ENCODE measurements around the gene POU2AF3.

Gene POU2AF3

DNA sequence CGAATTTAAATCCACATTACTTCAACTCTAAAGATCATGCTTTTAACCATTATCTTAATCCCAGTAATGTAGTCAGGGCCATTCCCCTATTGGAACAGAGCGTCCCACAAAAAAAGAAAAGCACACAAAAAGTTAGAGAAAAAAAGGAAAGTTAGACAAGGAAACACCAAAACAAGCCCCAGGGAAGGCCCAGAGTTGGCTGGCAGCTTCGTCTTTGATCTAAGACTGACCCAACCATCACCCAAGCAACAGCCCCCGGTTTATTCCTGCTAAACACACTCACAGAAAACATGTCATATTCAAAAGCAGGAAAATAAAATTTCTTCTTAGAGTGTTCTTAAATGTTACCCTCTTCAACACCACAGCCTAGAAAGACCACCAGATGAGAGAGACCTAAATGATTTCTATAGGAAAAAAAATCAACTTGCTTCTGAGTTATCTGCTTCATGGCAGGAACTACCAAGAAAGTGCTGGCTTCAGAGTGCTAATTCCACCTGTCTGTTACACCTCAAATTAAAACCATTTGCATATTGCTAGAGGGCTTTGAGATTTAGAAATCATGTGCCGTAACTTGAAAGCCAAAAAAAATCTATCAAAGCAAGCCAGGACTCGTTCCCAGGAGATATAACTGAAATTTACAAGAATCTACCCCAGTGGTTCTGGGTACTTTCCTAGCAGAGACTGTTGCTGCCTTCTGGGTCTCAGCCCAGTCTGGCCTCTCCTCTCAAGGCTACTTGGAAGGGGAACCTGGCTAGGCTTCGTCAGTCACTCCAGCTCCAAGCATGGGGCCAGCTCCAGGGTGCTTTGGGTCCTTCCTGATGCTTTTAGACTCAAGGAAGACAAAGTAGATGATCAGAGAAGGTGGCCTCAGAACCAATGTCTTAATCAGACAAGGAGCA is 31.2 kb downstream of the POU2AF3 start:
- no peak for DNase-seq

DNA sequence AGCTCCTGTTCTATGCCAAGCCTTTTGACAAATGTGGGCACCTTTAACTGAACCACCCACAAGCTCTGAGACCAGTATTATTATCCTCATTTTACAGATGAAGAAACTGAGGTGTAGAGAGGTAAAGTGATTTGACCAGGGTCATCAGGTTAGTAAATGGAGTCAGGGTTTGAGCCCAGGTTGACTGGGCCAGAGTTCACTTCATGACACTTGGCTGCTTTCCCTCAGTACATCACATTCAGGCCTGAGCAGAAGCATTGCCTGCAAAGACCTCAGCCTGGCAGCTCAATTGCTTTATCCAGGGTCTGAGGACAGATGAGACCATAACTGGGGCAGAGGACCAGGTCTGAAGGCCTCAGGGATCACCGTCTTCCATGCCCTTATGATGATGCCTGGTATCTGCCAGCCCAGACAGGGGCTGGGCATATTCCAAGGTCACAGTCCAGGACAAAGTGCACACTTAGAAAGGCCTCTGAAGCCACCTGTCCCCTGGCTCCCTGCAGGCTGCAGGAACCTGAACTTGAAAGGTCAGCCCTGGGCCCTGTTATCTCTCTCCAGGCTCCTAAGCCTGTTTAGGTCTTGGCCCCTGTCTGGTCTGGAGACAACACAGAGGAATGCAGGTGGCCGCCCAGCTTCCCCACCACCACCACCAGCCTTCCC is 32.0 kb downstream of the POU2AF3 start:
- no peak for DNase-seq

DNA sequence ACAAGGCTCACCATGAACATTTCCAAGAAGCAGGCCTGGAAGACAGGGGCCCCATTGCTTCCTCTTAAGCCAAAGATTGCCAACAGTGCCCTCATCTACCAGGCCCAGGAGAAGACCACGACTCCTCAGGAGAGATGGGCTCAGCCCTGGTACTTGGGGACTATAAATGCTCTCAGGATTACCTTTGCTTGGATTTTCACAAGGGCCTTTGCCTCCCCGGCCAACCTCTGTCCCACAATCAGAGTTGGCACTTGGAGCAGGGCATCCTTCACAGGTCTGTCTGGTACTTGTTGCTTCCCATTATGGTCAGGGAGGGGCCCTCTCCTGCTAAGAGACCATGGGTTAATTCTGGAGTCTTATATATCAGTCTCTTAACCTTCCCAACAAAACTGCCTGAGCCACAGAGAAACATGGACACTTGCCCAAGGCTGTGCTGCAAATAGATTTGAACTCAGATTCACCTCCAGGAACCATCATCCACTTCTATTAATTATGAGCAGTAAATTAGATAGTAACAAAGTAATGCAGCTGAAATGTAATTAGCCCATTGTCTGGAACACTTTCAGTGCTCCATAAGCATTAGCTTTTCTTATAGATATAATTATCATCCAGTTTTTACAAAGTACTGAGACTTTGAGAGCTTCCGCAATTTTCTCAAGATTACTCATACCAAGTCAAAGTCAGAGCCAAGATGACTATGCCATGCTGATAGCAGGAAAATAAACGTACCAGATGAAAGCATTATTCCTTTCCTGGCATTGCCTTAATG is 33.5 kb downstream of the POU2AF3 start:
- DNase-seq = no peak

DNA sequence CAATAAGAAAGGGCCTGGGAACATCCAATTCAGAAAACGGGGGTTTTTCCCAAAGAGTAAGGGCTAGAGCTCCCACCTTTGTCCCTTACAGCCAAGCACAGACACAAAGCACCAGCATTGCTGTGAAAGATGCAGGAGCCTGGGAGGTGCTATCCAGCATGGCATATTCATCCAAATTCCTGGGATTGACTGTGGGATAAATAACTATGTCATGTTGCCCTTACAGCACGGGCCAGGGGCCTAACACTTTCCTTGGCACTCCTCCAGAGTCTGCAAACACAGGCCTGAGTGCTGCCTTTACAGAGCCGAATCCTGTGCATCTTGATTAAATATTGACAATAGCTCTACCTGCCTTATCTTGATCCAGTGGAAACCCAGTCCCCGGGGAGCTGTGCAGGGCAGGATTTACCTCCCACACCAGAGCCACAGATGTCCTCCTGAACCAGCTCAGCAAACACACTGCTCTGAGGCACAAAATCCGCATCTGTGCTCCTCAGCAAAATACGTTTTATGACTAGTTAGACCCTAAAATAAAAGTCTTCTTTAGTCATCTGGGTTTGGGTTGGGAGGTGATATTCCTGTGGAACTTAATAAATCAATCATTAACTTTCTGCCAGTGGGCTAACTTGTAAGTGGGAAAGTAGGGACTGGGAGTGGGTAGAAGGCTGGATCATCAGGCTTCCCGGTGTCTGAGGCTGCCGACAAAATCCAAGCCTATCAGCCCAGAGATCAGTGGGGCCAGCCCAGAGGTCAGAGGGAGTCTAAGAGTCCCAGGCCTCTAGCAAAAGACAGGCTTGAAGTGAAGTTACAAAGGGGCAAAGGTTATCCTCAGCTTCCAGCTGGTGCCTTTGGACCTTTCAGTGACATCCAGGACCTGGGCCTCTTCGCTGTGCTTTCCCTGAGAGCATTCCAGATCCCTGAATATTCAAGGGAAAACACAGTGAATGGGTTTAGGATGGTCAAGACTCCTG is 36.5 kb downstream of the POU2AF3 start:
- DNase-seq = no peak

DNA sequence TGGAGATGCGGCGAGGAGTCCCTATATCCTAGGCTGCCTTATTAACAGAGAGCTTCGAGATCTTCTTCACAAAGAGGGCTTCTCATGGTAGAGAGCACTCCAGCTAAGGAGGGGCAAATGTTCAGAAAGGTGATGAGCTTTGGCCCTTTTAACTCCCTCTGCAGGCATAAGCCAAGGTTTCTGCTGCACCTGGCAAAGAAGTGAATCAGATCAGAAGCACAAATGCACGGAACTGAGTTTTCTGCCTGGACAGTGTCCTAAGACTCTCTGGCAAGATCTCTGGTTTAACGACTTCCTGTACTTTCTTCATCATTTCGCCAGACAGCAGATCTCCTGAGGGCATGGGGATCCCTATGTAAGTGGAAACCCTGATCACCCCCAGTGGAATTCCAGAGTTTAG is 37.2 kb downstream of the POU2AF3 start:
- DNase-seq = no peak

DNA sequence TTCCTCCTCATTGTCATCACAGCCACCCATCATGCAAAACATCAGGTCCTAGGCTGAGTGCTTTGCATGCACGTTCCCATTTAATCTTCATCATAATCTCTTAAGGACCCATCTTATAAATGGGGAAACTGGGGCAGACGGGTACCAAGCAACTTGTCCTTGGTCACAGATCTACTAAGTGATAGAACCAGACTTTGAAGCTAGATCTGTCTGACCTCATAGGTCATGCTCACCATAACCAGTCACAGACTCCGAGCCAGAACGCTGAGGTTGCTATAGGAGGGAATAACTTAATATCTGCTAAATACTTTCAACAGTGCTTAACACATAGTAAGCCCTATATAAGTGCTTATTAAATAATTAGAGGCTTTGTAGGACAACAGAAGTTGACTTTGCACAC is 37.7 kb downstream of the POU2AF3 start:
- no peak for DNase-seq

DNA sequence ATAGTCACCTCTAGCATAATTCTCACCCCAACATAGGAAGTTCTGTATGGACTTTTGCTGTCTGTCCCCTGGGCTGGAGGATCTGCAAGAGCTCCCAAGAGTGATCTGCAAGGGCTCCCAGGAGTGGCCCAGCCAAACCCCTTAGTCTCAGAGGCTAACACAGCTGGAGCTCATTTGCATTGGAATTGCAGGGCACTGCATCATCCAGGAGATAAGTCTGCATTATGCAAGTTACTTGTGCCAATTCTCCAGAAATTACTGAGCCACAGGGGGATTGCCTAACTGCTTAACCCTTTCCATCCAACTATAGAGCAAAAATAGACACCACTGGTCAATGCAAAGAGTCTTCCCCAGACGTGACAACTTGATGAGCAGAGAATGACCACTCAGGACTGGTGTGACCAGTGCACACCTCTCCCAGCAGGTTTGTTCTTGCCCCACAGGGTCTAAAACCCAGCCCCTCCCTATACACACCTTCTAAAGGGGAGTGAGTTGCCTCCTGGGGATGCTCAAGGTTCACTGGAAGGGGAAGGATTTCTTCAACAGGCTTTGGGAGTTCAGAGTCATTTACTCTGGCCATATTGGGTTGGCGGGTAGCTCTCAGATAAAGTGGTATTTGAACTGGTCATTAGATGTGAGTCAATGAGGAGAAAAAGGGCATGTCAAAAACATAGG is 38.4 kb downstream of the POU2AF3 start:
- DNase-seq = no peak

DNA sequence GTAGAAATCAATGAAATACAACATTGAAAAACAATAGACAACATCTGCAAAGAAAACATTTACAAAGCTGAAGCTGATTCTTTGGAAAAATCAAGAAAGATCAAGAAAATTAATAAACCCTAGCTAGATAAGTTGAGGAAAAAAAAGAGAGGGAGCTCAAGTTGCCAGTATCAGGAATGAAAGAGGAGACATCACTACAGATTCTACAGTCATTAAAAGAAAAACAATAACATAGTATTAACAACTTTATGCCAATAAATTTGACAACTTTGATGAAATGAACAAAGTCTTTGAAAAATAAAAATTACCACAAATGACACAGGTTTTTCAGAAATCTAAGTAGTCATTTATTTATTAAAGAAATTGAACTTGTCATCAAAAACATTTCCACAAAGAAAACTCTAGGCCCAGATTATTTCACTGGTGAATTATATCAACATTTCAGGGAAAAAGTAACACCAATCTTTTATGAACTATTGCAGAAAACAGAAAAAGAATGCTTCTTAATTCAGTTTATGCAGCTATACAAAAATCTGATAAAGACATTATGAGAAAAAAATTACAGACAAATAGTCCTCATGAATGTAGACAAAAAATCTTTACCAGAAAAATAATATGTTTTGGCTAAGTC is 41.5 kb downstream of the POU2AF3 start:
- no peak for DNase-seq

DNA sequence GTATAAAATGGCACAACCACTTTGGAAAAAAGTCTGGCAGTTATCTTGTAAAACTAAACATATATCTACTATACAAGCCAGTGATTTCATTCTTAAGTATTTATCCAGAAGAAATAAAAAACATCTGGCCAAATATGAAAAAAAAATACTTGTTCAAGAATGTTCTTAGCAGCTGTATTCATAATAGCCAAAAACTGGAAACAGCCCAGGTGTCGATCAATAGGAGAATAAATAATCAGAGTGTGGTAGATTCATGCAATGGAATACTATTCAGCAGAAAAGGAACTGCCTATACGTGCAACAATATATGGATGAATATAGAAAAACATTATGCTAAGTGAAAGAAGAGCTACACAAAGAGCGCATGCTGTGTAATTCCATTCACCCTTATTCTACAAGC is 44.0 kb downstream of the POU2AF3 start:
- no peak for DNase-seq

DNA sequence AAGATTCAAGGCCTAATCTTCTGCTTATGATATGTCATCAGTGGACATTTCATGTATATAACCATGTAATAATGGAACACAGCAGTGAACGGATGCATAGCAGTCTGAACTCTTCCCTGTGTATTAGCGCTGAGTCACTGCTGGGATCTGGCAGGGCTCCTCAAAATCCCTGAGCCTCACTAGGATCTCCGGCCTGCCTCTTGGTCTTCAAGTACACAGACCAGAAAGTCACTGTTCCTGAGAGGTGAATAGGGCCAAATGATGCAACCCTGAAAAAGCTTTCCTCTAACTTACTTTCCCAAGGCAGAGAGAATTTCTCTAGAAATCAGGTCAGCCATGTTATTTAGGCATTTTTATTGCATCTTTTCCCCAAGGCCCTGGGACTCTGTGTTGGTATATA is 45.7 kb downstream of the POU2AF3 start:
- DNase-seq = no peak

DNA sequence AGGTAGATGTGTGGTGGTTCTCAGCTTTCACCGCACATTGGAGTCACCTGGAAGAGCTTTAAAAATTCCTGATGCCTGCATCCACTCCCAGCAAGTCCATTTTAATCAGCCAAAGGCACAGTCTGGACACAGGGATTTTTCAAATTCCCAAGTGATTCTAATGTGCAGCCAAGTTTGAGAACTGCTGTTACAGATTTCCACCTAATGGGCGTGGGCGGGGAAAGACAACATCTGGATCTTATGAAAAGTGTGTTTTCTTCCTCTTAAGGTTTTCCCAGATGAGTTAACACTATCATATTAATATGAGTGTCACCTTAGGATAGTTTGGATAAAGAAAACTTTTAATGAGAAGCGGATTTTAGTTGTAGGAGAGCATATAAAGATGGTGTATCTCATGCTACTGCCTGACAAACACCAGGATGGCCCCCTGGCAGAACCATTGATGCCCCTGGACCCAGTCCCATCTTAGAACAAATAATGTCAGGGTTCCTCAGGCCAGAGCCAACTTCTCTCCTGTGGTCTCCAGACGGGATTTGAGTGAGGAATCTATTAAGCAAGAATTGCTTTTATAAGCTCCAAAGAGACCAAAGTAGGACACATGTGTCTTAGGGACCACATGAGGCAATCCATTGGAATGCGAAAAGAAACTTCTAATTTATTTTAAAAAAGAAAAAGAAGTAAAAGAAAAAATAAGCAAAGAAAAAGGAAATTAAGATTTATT is 48.8 kb downstream of the POU2AF3 start:
- DNase-seq = no peak

DNA sequence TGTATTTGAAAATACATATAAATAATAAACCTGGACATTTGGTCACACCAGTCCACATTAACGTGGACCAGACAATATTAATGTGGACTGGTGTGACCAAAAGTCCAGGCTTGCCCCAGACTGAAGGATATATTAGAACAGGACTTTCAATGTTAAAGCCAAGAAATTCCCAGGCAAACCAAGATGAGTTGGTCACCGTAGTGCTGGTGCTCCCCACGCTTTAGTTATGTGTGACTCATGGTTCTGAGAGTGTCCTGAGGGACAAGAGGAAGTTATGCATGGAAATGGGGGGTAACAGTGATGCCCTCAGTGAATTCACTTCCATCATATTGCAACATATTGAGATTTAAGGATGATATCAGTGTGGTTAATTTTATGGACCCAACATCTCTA is 49.4 kb downstream of the POU2AF3 start:
- no peak for DNase-seq

DNA sequence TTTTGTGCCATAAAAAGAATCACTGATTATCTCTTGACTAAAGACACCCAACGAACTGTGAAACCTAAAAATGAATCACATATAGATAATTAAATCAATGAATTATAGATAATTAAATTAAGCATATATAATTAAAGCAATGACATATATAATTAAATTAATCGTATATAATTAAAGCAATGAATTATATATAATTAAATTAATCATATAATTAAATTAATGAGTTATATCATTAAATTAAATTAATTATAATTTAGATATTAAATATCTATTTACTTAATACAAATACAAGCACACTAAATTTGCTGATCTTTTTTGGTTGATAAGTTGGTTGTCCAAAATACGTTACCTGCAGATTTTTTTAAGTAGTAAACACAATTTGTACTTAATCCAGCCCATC is 49.8 kb downstream of the POU2AF3 start:
- DNase-seq = no peak

DNA sequence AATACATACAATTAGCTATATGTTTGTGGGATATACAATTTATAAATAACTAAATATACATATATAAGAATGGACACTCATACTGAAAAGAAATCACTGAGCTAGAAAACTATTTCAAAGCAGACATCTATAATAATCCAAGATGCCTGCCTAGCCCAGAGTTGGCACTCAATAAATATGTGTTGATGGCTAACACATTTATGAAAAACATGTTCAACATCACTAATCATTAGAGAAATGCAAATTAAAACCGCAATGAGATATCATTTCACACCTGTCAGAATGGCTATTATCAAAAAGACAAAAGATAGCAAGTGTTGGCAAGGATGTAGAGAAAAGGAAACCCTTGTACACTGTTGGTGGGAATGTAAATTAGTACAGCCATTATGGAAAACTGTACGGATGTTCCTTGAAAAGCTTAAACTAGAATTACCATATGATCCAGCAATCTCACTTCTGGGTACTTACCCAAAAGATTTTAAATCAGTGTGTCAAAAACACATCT is 50.9 kb downstream of the POU2AF3 start:
- DNase-seq = no peak

DNA sequence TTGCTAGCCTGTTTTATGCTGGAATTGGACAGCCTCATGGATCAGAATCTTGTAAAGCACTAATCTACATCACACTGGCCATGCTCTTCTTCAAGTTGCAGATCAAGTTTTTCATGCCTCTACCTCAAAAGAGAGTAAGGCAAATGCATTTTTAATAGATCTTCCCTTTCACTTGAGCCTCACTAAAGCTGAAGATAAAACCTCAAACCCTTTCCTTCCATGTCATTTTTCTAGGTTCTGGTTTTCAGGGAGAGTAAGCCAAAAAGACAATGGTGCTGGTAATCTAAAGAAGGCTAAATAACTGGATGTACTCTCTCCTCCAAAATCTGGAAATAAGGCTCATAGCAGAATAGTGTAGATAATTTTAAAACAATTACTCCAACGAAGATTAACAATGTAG is 52.5 kb downstream of the POU2AF3 start:
- DNase-seq = no peak

DNA sequence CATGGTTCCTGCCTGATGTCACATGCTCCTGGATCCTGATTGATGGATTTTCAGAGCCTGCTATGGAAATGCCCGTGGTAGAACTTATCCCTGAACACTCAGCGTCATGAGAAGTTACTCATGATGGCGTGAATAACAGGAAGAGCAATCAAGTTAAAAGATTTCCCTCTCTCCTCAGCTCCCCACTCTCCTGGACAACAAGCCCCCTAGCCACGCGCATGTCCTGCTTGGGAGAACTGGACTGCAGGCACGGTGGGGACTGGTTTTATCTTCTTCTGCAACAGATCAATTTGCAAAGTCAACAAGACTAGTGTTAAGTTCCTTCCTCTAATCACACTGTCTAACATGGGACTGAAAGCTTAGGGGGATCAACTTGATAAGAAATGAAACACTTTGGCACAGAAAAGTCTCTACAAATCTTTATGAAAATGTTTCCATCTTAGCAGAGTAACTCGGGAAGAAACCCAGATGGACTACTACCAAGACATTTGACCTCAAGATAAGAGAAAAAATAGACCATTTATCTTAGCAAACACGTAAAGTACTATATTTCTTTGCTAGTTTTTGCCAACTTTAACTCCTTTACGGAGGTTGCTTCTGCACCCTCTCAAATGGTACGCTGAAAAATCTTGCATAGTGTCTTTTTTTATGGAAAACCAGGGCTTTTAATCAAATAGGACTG is 53.2 kb downstream of the POU2AF3 start:
- no peak for DNase-seq

DNA sequence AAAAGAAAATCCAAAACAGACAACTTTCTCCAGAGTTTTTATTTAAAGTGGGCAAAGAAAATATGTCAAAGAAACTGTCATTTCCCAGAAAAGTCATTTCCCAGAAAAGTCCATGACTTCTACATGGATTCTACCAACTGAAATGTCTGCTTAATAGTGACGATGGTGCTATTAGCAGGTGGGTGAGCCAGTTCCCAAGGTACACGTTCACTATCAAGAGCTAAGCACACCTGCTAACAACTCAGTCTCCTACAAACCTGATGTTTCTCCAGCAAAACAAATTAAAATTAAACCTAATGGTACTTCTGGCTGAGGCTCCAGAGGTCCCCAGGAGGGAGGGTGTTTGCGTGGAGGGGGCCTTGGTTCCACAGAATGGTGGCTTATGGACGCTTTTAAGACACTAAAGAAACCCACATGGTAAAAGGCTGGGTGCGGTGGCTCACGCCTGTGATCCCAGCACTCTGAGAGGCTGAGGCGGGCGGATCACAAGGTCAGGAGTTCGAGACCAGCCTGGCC is 53.9 kb downstream of the POU2AF3 start:
- DNase-seq = no peak

DNA sequence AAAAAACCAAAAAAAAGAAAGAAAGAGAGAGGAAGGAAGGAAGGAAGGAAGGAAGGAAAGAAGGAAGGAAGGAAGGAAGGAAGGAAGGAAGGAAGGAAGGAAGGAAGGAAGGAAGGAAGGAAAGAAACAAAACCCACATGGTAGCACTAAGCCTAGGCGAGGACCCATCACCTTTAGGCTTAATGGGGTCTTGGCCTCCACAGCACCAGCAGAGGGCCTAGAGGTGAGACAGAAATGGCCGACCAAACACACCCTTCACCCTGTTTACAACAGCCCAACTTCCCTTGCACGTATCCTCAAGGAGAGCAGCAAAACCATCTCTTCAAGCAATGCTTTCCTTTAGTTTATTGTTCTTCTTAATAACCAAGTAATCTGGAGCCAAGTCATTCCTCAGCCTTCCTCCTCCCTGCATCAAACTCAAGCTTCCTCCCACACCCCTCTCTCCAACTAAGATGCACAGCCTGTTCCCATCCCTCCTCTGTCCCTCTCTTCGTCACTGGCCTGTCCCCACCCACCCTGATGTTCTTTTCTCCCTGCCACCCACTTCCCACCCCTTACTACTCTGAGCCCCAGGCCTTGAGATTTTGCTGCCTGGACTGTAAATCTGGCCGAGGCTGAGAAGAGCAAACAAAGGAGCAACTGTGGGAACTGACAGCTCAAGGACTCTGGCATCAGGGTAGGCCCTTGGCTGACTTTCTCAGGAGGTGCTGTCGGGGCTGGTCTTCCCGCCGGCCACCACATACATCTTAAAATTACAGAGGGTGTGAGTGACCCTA is 54.8 kb downstream of the POU2AF3 start:
- DNase-seq = no peak
